NCI-H774 (cell line): ENCODE measurements around the gene LRRC71.

Source experiments
- DNase-seq: peaks from one replicate; lab custom pipeline; 2025; lab: John Stamatoyannopoulos, UW

Gene LRRC71

GRCh38 chr1:156947127-156947526, 26.7 kb downstream of the LRRC71 start:
- no peak for DNase-seq

- no peak for DNase-seq
Measured at GRCh38 chr1:156947818-156948525, 27.5 kb downstream of the LRRC71 start.

GRCh38 chr1:156948708-156949107, 28.3 kb downstream of the LRRC71 start:
- no peak for DNase-seq

- no peak for DNase-seq
Measured at GRCh38 chr1:156949127-156949526, 28.7 kb downstream of the LRRC71 start.

- DNase-seq = no peak
Measured at GRCh38 chr1:156951371-156951770, 30.9 kb downstream of the LRRC71 start.

GRCh38 chr1:156953571-156953970, 33.1 kb downstream of the LRRC71 start:
- DNase-seq = no peak

GRCh38 chr1:156956333-156956732, 35.9 kb downstream of the LRRC71 start:
- no peak for DNase-seq

GRCh38 chr1:156957634-156958033, 37.2 kb downstream of the LRRC71 start:
- DNase-seq = no peak

GRCh38 chr1:156958247-156958714, 37.8 kb downstream of the LRRC71 start:
- no peak for DNase-seq

GRCh38 chr1:156959414-156959813, 39.0 kb downstream of the LRRC71 start:
- no peak for DNase-seq

GRCh38 chr1:156959925-156960324, 39.5 kb downstream of the LRRC71 start:
- no peak for DNase-seq

GRCh38 chr1:156961709-156962108, 41.3 kb downstream of the LRRC71 start:
- no peak for DNase-seq

GRCh38 chr1:156963621-156964020, 43.2 kb downstream of the LRRC71 start:
- no peak for DNase-seq

- no peak for DNase-seq
Measured at GRCh38 chr1:156964441-156964840, 44.0 kb downstream of the LRRC71 start.

GRCh38 chr1:156969496-156969895, 49.1 kb downstream of the LRRC71 start:
- DNase-seq = no peak

- DNase-seq = no peak
Measured at GRCh38 chr1:156970017-156970416, 49.6 kb downstream of the LRRC71 start.

- no peak for DNase-seq
Measured at GRCh38 chr1:156973417-156973816, 53.0 kb downstream of the LRRC71 start.

GRCh38 chr1:156975084-156975483, 54.7 kb downstream of the LRRC71 start:
- DNase-seq = no peak

- DNase-seq = no peak
Measured at GRCh38 chr1:156980551-156980950, 60.1 kb downstream of the LRRC71 start.
